ENCODE results near the gene ACR. TPM values are rescaled to one million over a fixed set of nuclear protein-coding genes. Genes with fewer than 3 reads are reported as not detected.

ACR gene
- total RNA-seq, 1 experiment from 2014 or later, result not detected

GRCh38 chr22:50697667-50698506 is 40.1 kb upstream of the ACR start:
- POLR2A ChIA-PET (ENCODE audit: low non-redundant PET), result no interaction called here
- no peaks in the 10 kb centered on the region for H3K36me3 ChIP-seq (ENCODE audit: insufficient read depth, low read length, poor library complexity, severe bottlenecking)
- TF ChIP-seq EZH2 (IDR thresholded peaks at IDR 0.05; ENCODE audit: borderline replicate concordance, low read depth, low read length, poor library complexity, severe bottlenecking) (no peak), CTCF (conservative IDR thresholded peaks at IDR 0.05; ENCODE audit: low read depth, low read length) (no peak)
- BruUV-seq (replicated peaks), result no TSS peak
- peak overlapping the region; percentile 46 for H3K4me3 ChIP-seq (ENCODE audit: low read depth, low read length, poor library complexity, severe bottlenecking)
- no peaks in the 10 kb centered on the region for H3K9me3 ChIP-seq (ENCODE audit: low read depth, low read length, poor library complexity, severe bottlenecking)
- intact Hi-C loops (cut with micrococcal nuclease; ENCODE audit: unreplicated experiment), result no loop called here
- no peak overlapping the region for H3K27ac ChIP-seq (ENCODE audit: low read depth, low read length, poor library complexity, severe bottlenecking)
- H3K4me1 ChIP-seq (ENCODE audit: insufficient read depth, low read length, poor library complexity, severe bottlenecking), result no peaks in the 10 kb centered on the region
- no peaks in the 10 kb centered on the region for H3K27me3 ChIP-seq (replicated peaks; ENCODE audit: insufficient read depth, low read depth, low read length, poor library complexity)
- DNase-seq (ENCODE audit: low spot score), result no peak
- CTCF ChIA-PET, result no interaction called here

- BruUV-seq (replicated peaks), result no TSS peak
- POLR2A ChIA-PET (ENCODE audit: low non-redundant PET), result no interaction called here
- TF ChIP-seq CTCF (conservative IDR thresholded peaks at IDR 0.05; ENCODE audit: low read depth, low read length), result no peak
- no peak for TF ChIP-seq EZH2 (IDR thresholded peaks at IDR 0.05; ENCODE audit: borderline replicate concordance, low read depth, low read length, poor library complexity, severe bottlenecking)
- intact Hi-C loops (cut with micrococcal nuclease; ENCODE audit: unreplicated experiment), result no loop called here
- no peaks in the 10 kb centered on the region for H3K4me1 ChIP-seq (ENCODE audit: insufficient read depth, low read length, poor library complexity, severe bottlenecking)
- H3K4me3 ChIP-seq (ENCODE audit: low read depth, low read length, poor library complexity, severe bottlenecking), result no peak overlapping the region
- no peak overlapping the region for H3K27ac ChIP-seq (ENCODE audit: low read depth, low read length, poor library complexity, severe bottlenecking)
- no peaks in the 10 kb centered on the region for H3K36me3 ChIP-seq (ENCODE audit: insufficient read depth, low read length, poor library complexity, severe bottlenecking)
- no peaks in the 10 kb centered on the region for H3K27me3 ChIP-seq (replicated peaks; ENCODE audit: insufficient read depth, low read depth, low read length, poor library complexity)
- CTCF ChIA-PET, result no interaction called here
- no peaks in the 10 kb centered on the region for H3K9me3 ChIP-seq (ENCODE audit: low read depth, low read length, poor library complexity, severe bottlenecking)
- no peak for DNase-seq (ENCODE audit: low spot score)
Measured at GRCh38 chr22:50698546-50698945, 39.5 kb upstream of the ACR start.

GRCh38 chr22:50699001-50699755 is 38.8 kb upstream of the ACR start:
- H3K36me3 ChIP-seq (ENCODE audit: insufficient read depth, low read length, poor library complexity, severe bottlenecking), result no peaks in the 10 kb centered on the region
- no peak for DNase-seq (ENCODE audit: low spot score)
- no peaks in the 10 kb centered on the region for H3K9me3 ChIP-seq (ENCODE audit: low read depth, low read length, poor library complexity, severe bottlenecking)
- no peaks in the 10 kb centered on the region for H3K4me1 ChIP-seq (ENCODE audit: insufficient read depth, low read length, poor library complexity, severe bottlenecking)
- no peak for TF ChIP-seq CTCF (conservative IDR thresholded peaks at IDR 0.05; ENCODE audit: low read depth, low read length)
- TF ChIP-seq EZH2 (IDR thresholded peaks at IDR 0.05; ENCODE audit: borderline replicate concordance, low read depth, low read length, poor library complexity, severe bottlenecking), result no peak
- intact Hi-C loops (cut with micrococcal nuclease; ENCODE audit: unreplicated experiment), result no loop called here
- no TSS peak for BruUV-seq (replicated peaks)
- no peaks in the 10 kb centered on the region for H3K27me3 ChIP-seq (replicated peaks; ENCODE audit: insufficient read depth, low read depth, low read length, poor library complexity)
- no peak overlapping the region for H3K4me3 ChIP-seq (ENCODE audit: low read depth, low read length, poor library complexity, severe bottlenecking)
- ChIA-PET CTCF (no interaction called here), POLR2A (ENCODE audit: low non-redundant PET) (interaction anchor here (0.6 kb wide), 1 partner anchor 130 kb away, joined by 3 read pairs; no protein-coding TSS in a partner anchor)
- no peak overlapping the region for H3K27ac ChIP-seq (ENCODE audit: low read depth, low read length, poor library complexity, severe bottlenecking)
